Measurements from ENCODE around the gene PLA2G12A.

Gene PLA2G12A

GRCh38 chr4:109729718-109730618 is at the start of gene PLA2G12A:
PLA2G12A (minus strand) TSS chr4:109730070; CDS start chr4:109729809, 261 bp downstream.
- DNase-seq = peak in 50 of 51 donors; percentile 11 to 86 (median 57)

GRCh38 chr4:109764789-109765402 is 35.0 kb upstream of the PLA2G12A start:
- DNase-seq = no peak

GRCh38 chr4:109764376-109764775 is 34.5 kb upstream of the PLA2G12A start:
- no peak for DNase-seq

- no peak for DNase-seq
Measured at GRCh38 chr4:109760682-109761081, 30.8 kb upstream of the PLA2G12A start.

- DNase-seq = no peak
Measured at GRCh38 chr4:109755656-109756055, 25.8 kb upstream of the PLA2G12A start.

- DNase-seq = no peak
Measured at GRCh38 chr4:109754093-109754857, 24.4 kb upstream of the PLA2G12A start.

GRCh38 chr4:109752525-109752924 is 22.7 kb upstream of the PLA2G12A start:
- DNase-seq = no peak

- DNase-seq = no peak
Measured at GRCh38 chr4:109751852-109752251, 22.0 kb upstream of the PLA2G12A start.

GRCh38 chr4:109750652-109751244 is 20.9 kb upstream of the PLA2G12A start:
- DNase-seq = no peak

- DNase-seq = no peak
Measured at GRCh38 chr4:109749388-109750082, 19.7 kb upstream of the PLA2G12A start.

GRCh38 chr4:109748114-109748513 is 18.2 kb upstream of the PLA2G12A start:
- no peak for DNase-seq

GRCh38 chr4:109746728-109747127 is 16.9 kb upstream of the PLA2G12A start:
- DNase-seq = no peak

GRCh38 chr4:109745830-109746229 is 16.0 kb upstream of the PLA2G12A start:
- DNase-seq = no peak

- no peak for DNase-seq
Measured at GRCh38 chr4:109739547-109739946, 9.7 kb upstream of the PLA2G12A start.

- DNase-seq = no peak
Measured at GRCh38 chr4:109738104-109738872, 8.4 kb upstream of the PLA2G12A start.

GRCh38 chr4:109735566-109736365 is 5.9 kb upstream of the PLA2G12A start:
- no peak for DNase-seq

- no peak for DNase-seq
Measured at GRCh38 chr4:109733728-109734127, 3.9 kb upstream of the PLA2G12A start.

- DNase-seq = no peak
Measured at GRCh38 chr4:109730619-109731545, 1.0 kb upstream of the PLA2G12A start.

Data from hypothalamus (tissue), 51 donors.